ENCODE measurements around the gene GPR37L1.

DNA sequence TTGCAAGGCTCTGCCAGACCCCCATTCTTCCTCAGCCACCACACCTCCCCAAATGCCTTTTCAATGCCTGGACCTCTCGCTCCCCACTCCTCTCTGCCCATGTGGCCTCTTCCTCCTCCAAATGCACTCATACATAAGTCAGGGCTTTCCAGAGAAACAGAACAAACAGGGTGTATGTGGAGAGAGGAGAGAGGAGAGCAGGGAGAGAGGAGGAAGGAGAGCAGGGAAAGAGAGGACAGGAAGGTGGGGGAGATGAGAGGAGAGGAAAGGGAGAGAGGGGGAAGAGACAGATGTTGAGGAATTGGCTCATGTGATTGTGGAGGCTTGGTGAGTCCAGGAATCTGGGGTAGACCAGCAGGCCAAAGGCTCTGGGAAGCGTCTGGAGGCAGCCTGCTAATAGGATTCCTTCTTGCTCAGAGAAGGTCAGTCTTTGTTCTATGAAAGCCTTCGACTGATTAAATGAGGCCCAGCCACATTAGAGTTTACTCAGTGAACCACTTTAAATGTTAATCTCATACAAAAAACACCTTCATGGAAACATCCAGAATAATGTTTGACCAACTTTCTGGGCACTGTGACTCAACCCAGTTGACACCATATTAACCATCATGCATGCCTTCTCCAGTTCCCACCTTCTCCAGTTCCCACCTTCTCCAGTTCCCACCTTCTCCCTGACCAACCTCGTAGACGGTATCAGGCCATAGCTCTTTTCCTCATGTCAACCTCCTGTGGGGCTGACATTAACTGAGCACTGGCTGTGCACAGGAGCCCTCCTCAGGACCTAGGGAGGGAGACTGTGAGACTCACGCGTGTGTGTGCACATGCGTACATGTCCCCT, 59.5 kb downstream of the GPR37L1 start:
- TF ChIP-seq CTCF (IDR thresholded peaks at IDR 0.05 in 8 of 11, conservative IDR thresholded peaks at IDR 0.05 in 3 of 11) (no peak), POLR2A (IDR thresholded peaks at IDR 0.05) (no peak)
